SK-N-MC (cell line): Measurements from ENCODE around the gene VWC2L.
A peak's percentile ranks its signal among the peaks of the same experiment; 100 is the strongest.

ENCODE experiments used
- DNase-seq: peaks from one replicate; pipeline ENCODE4 v3.0.0-alpha.2; 2011; ENCODE audit warnings: low read depth, low spot score
- H3K27ac ChIP-seq: fragments of 200-600 bp; sonication (generic); 2 replicates; pipeline ENCODE4 v1.5.1; 2016; ENCODE audit warnings: mixed run types
- H3K36me3 ChIP-seq: fragments of 200-600 bp; sonication (generic); 2 replicates; pipeline ENCODE4 v1.6.1; 2017; ENCODE audit warnings: antibody characterized with exemption, low read length, mixed read lengths; ENCODE audit not compliant: insufficient read depth
- H3K4me3 ChIP-seq: fragments of 200-600 bp; sonication (generic); 2 replicates; pipeline ENCODE4 v1.5.1; 2016
- H3K9ac ChIP-seq: fragments of 200-600 bp; sonication (generic); 2 replicates; pipeline ENCODE4 v1.8.0; 2017; ENCODE audit warnings: mixed run types, mixed read lengths; ENCODE audit not compliant: insufficient read length
- H3K9me3 ChIP-seq: fragments of 200-600 bp; sonication (generic); 2 replicates; pipeline ENCODE4 v1.6.1; 2017; ENCODE audit warnings: low read depth, mild to moderate bottlenecking, antibody characterized with exemption, low read length, moderate library complexity, mixed read lengths
- EZH2 ChIP-seq: fragments of 200-600 bp; sonication (generic); IDR thresholded peaks from one replicate; pipeline ENCODE4 v1.6.1; 2017; ENCODE audit warnings: antibody characterized with exemption
- FOXP2 ChIP-seq: optimal IDR thresholded peaks from 2 replicates; pipeline ENCODE3; 2011; ENCODE audit warnings: mild to moderate bottlenecking, moderate library complexity; ENCODE audit not compliant: insufficient read depth; ENCODE audit errors: extremely low read length, control extremely low read depth
- POLR2AphosphoS5 ChIP-seq: IDR thresholded peaks from 2 replicates; pipeline ENCODE4 v1.6.1; 2012; ENCODE audit warnings: mild to moderate bottlenecking, low read depth, low read length, borderline replicate concordance

Gene VWC2L

GRCh38 chr2:214386720-214387119 is 24.1 kb upstream of the VWC2L start:
- DNase-seq = no peak
- TF ChIP-seq EZH2 = no peak
- H3K36me3 ChIP-seq = no peaks in the 10 kb centered on the region
- H3K9ac ChIP-seq = no peak overlapping the region
- no peak overlapping the region for H3K4me3 ChIP-seq
- H3K9me3 ChIP-seq = no peaks in the 10 kb centered on the region
- H3K27ac ChIP-seq = no peak overlapping the region

- H3K9me3 ChIP-seq = no peaks in the 10 kb centered on the region
- DNase-seq = no peak
- no peak overlapping the region for H3K27ac ChIP-seq
Observed at GRCh38 chr2:214389334-214389733, 21.5 kb upstream of the VWC2L start.

GRCh38 chr2:214393796-214394195 is 17.1 kb upstream of the VWC2L start:
- no peak overlapping the region for H3K4me3 ChIP-seq
- no peak overlapping the region for H3K9ac ChIP-seq
- no peak for DNase-seq
- no peak for TF ChIP-seq POLR2AphosphoS5
- no peak for TF ChIP-seq EZH2
- TF ChIP-seq FOXP2 = no peak
- no peaks in the 10 kb centered on the region for H3K36me3 ChIP-seq
- H3K27ac ChIP-seq = no peak overlapping the region
- H3K9me3 ChIP-seq = no peaks in the 10 kb centered on the region

More at GRCh38 chr2:214389334-214389733, 21.5 kb upstream of the VWC2L start:
- no peak for TF ChIP-seq EZH2
- TF ChIP-seq POLR2AphosphoS5 = no peak
- TF ChIP-seq FOXP2 = no peak
- no peak overlapping the region for H3K9ac ChIP-seq
- H3K36me3 ChIP-seq = no peaks in the 10 kb centered on the region
- no peak overlapping the region for H3K4me3 ChIP-seq

- TF ChIP-seq EZH2 (no peak), POLR2AphosphoS5 (no peak), FOXP2 (no peak)
- Histone ChIP-seq H3K36me3 (no peaks in the 10 kb centered on the region), H3K27ac (no peak overlapping the region), H3K9me3 (no peaks in the 10 kb centered on the region), H3K9ac (no peak overlapping the region), H3K4me3 (no peak overlapping the region)
- DNase-seq = no peak
Observed at GRCh38 chr2:214395040-214395439, 15.8 kb upstream of the VWC2L start.

- Histone ChIP-seq H3K9ac (no peak overlapping the region), H3K4me3 (no peak overlapping the region), H3K36me3 (no peaks in the 10 kb centered on the region), H3K27ac (no peak overlapping the region), H3K9me3 (no peaks in the 10 kb centered on the region)
- TF ChIP-seq EZH2 = no peak
- no peak for TF ChIP-seq FOXP2
- TF ChIP-seq POLR2AphosphoS5 = no peak
- DNase-seq = no peak
Observed at GRCh38 chr2:214401580-214401979, 9.3 kb upstream of the VWC2L start.

GRCh38 chr2:214410128-214410775 is 602 bp upstream of the VWC2L start:
- H3K27ac ChIP-seq = no peak overlapping the region
- peak overlapping the region; percentile 28; the same call in 1 of the 2 replicates for H3K4me3 ChIP-seq
- TF ChIP-seq FOXP2 = no peak
- no peak for TF ChIP-seq EZH2
- TF ChIP-seq POLR2AphosphoS5 = no peak
- no peak overlapping the region for H3K9ac ChIP-seq
- H3K9me3 ChIP-seq = no peaks in the 10 kb centered on the region
- no peaks in the 10 kb centered on the region for H3K36me3 ChIP-seq
- DNase-seq = no peak

- H3K4me3 ChIP-seq = no peak overlapping the region
- TF ChIP-seq FOXP2 (no peak), POLR2AphosphoS5 (no peak), EZH2 (no peak)
- H3K36me3 ChIP-seq = no peaks in the 10 kb centered on the region
- no peak for DNase-seq
- H3K27ac ChIP-seq = no peak overlapping the region
- H3K9me3 ChIP-seq = no peaks in the 10 kb centered on the region
- no peak overlapping the region for H3K9ac ChIP-seq
Observed at GRCh38 chr2:214412679-214413078, 1.8 kb downstream of the VWC2L start.

GRCh38 chr2:214436470-214436869 is 25.6 kb downstream of the VWC2L start:
- no peaks in the 10 kb centered on the region for H3K36me3 ChIP-seq
- no peak overlapping the region for H3K4me3 ChIP-seq
- TF ChIP-seq FOXP2 (no peak), EZH2 (no peak), POLR2AphosphoS5 (no peak)
- H3K9ac ChIP-seq = no peak overlapping the region
- DNase-seq = no peak
- H3K27ac ChIP-seq = no peak overlapping the region
- no peaks in the 10 kb centered on the region for H3K9me3 ChIP-seq

GRCh38 chr2:214450118-214450894 is 39.5 kb downstream of the VWC2L start:
- no peak overlapping the region for H3K27ac ChIP-seq
- no peak for DNase-seq
- no peak overlapping the region for H3K9ac ChIP-seq
- no peaks in the 10 kb centered on the region for H3K9me3 ChIP-seq
- no peaks in the 10 kb centered on the region for H3K36me3 ChIP-seq
- TF ChIP-seq EZH2 = no peak
- no peak for TF ChIP-seq FOXP2
- no peak for TF ChIP-seq POLR2AphosphoS5
- no peak overlapping the region for H3K4me3 ChIP-seq
